Prostate gland (tissue), 2 donors: ENCODE data around the gene GABARAPL1.

Experiments
- POLR2A ChIP-seq: fragments of 450-650 bp; IDR thresholded peaks from one replicate; pipeline ENCODE4 v1.6.1; 2016; ENCODE audit warnings: antibody characterized with exemption, mild to moderate bottlenecking
- TF ChIP-seq, protein P1 (sequence below), 4 experiments: fragments of 200-600 bp in 2 of 4; fragments of 450-650 bp in 2 of 4; sonication (generic) in 2 of 4; IDR thresholded peaks; 1 replicate in 3 of 4; 2 replicates in 1 of 4; pipeline ENCODE4 v1.5.1; 2016 to 2019; ENCODE audit warnings: antibody characterized with exemption in 4 of 4, mild to moderate bottlenecking in 2 of 4, moderate library complexity in 2 of 4

DNA sequence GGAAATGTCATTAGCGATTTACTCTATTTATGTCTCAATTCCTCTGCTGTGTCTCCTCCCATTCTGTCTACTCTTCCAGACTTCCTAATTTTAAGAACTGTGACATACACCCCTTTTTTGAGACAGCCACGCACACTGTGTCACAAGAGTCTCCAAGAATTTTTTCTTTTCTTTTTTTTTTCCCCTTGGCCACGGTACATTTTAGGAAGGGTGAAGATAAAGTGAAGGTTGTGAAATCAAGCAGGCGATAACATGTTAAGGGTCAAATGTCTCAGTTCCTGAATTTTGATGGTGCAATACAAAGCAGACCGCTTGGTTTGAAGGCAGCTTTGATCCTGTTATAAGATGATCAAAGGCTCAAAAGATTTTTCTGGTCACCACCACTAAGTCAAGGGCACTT, 45.1 kb upstream of the GABARAPL1 start:
- TF ChIP-seq, protein P1, sequence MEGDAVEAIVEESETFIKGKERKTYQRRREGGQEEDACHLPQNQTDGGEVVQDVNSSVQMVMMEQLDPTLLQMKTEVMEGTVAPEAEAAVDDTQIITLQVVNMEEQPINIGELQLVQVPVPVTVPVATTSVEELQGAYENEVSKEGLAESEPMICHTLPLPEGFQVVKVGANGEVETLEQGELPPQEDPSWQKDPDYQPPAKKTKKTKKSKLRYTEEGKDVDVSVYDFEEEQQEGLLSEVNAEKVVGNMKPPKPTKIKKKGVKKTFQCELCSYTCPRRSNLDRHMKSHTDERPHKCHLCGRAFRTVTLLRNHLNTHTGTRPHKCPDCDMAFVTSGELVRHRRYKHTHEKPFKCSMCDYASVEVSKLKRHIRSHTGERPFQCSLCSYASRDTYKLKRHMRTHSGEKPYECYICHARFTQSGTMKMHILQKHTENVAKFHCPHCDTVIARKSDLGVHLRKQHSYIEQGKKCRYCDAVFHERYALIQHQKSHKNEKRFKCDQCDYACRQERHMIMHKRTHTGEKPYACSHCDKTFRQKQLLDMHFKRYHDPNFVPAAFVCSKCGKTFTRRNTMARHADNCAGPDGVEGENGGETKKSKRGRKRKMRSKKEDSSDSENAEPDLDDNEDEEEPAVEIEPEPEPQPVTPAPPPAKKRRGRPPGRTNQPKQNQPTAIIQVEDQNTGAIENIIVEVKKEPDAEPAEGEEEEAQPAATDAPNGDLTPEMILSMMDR (IDR thresholded peaks at IDR 0.05), result no peak
- TF ChIP-seq POLR2A, result no peak
